ENCODE data around the gene MYRF.

DNA sequence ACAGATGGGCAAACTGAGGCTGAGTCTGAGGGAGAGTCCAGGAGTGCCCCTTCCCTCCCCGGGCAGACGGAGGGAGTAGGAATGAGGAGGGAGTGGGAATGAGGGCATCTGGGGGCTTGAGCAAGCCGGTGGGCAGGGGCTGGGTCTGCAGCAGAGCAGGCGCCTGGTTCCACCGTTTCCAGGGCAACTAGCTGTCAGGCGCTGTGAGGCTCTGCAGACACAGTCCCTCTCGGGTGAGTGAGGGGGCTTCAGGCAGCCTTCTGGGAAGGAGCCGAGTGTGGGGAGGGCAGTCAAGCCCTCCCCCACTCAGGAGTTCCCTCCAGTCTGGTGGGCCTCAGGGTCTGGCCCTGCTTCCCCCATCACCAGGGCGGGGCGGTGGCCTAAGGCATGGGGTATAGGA is 20.9 kb downstream of the MYRF start:
- TF ChIP-seq, protein P1, sequence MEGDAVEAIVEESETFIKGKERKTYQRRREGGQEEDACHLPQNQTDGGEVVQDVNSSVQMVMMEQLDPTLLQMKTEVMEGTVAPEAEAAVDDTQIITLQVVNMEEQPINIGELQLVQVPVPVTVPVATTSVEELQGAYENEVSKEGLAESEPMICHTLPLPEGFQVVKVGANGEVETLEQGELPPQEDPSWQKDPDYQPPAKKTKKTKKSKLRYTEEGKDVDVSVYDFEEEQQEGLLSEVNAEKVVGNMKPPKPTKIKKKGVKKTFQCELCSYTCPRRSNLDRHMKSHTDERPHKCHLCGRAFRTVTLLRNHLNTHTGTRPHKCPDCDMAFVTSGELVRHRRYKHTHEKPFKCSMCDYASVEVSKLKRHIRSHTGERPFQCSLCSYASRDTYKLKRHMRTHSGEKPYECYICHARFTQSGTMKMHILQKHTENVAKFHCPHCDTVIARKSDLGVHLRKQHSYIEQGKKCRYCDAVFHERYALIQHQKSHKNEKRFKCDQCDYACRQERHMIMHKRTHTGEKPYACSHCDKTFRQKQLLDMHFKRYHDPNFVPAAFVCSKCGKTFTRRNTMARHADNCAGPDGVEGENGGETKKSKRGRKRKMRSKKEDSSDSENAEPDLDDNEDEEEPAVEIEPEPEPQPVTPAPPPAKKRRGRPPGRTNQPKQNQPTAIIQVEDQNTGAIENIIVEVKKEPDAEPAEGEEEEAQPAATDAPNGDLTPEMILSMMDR (conservative IDR thresholded peaks at IDR 0.05; ENCODE audit: low read depth, low read length): no peak
- TF ChIP-seq EZH2 (IDR thresholded peaks at IDR 0.05; ENCODE audit: low read length, unreplicated experiment): no peak

Data from PC-3 (cell line).